Measurements from ENCODE around the gene HNF4A.

DNA sequence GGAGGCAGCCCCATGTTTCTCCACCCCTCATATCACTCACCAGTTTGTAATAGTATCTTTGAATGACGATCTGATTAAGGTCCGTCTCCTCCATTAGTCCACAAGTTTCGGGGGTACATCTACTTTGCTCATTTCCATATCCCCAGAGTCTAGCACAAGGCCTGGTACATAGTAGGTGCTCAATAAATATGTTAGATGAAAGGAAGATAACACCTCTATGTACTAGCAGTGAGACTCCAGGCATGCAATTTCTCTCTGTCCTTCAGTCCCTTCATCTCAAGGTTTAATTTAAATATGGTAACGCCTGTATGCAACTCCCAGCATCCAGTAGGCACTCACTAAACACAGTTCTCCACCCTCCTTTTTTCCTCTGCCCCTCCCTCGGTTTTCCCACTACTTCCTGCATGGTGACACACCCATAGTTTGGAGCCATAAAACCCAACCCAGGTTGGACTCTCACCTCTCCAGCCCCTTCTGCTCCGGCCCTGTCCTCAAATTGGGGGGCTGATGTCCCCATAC, 461 bp upstream of the HNF4A start:
- TF ChIP-seq, protein P1, sequence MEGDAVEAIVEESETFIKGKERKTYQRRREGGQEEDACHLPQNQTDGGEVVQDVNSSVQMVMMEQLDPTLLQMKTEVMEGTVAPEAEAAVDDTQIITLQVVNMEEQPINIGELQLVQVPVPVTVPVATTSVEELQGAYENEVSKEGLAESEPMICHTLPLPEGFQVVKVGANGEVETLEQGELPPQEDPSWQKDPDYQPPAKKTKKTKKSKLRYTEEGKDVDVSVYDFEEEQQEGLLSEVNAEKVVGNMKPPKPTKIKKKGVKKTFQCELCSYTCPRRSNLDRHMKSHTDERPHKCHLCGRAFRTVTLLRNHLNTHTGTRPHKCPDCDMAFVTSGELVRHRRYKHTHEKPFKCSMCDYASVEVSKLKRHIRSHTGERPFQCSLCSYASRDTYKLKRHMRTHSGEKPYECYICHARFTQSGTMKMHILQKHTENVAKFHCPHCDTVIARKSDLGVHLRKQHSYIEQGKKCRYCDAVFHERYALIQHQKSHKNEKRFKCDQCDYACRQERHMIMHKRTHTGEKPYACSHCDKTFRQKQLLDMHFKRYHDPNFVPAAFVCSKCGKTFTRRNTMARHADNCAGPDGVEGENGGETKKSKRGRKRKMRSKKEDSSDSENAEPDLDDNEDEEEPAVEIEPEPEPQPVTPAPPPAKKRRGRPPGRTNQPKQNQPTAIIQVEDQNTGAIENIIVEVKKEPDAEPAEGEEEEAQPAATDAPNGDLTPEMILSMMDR (IDR thresholded peaks at IDR 0.05), result no peak
- TF ChIP-seq POLR2A (IDR thresholded peaks at IDR 0.05), result no peak
